Body of pancreas (tissue), 4 donors: ENCODE data around the gene OSBPL1A.

ENCODE experiments used
- POLR2A ChIP-seq, 3 donors: fragments of 450-650 bp; IDR thresholded peaks; one replicate each; pipeline ENCODE4 v1.6.1; 2016; ENCODE audit warnings: antibody characterized with exemption in 3 of 3, mild to moderate bottlenecking in 2 of 3
- TF ChIP-seq, protein P1 (sequence below), 7 experiments: fragments of 450-650 bp in 4 of 7; fragments of 200-600 bp in 3 of 7; sonication (generic) in 3 of 7; IDR thresholded peaks; one replicate each; pipeline ENCODE4 v1.5.1; 2016 to 2019; ENCODE audit warnings: antibody characterized with exemption in 7 of 7

DNA sequence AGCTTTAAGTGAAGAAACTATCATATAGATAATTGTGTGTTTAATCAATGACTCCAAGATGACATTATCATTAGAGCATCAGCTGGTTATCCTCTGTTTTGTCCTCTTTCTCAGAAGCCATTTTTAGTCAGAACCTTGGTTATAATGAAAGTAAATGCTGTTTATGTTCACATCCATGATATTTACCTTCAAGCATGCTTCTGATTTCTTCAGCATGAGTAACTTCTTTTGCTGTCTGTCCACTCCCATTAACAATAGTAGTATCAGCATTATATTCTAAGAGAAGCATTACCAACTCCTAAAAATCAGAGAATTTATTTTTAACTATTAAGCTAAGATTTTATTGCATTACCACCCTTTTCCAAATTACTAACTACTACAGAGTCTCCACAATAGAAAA lies 56.3 kb downstream of the OSBPL1A start:
- TF ChIP-seq POLR2A (IDR thresholded peaks at IDR 0.05) = no peak
- TF ChIP-seq, protein P1, sequence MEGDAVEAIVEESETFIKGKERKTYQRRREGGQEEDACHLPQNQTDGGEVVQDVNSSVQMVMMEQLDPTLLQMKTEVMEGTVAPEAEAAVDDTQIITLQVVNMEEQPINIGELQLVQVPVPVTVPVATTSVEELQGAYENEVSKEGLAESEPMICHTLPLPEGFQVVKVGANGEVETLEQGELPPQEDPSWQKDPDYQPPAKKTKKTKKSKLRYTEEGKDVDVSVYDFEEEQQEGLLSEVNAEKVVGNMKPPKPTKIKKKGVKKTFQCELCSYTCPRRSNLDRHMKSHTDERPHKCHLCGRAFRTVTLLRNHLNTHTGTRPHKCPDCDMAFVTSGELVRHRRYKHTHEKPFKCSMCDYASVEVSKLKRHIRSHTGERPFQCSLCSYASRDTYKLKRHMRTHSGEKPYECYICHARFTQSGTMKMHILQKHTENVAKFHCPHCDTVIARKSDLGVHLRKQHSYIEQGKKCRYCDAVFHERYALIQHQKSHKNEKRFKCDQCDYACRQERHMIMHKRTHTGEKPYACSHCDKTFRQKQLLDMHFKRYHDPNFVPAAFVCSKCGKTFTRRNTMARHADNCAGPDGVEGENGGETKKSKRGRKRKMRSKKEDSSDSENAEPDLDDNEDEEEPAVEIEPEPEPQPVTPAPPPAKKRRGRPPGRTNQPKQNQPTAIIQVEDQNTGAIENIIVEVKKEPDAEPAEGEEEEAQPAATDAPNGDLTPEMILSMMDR (IDR thresholded peaks at IDR 0.05) = no peak
